HepG2 (cell line): ENCODE results near the gene SMPD3. TPM values are rescaled to one million over a fixed set of nuclear protein-coding genes. Genes with fewer than 3 reads are reported as not detected.

ENCODE experiments used
- FLYWCH1 ChIP-seq: sonication (generic); formaldehyde crosslinking; IDR thresholded peaks from 2 replicates; pipeline ENCODE4 v1.8.1; 2023; ENCODE audit warnings: mild to moderate bottlenecking, missing genetic modification reagents
- HNF4A ChIP-seq: sonication (generic); formaldehyde crosslinking; IDR thresholded peaks from 2 replicates; pipeline ENCODE4 v1.4.0; 2020; ENCODE audit warnings: missing genetic modification reagents
- HOXA5 ChIP-seq: sonication (generic); formaldehyde crosslinking; IDR thresholded peaks from 2 replicates; pipeline ENCODE4 v1.4.0; 2020; ENCODE audit warnings: missing genetic modification reagents
- PHB2 ChIP-seq: fragments of 450-650 bp; IDR thresholded peaks from 2 replicates; pipeline ENCODE4 v1.6.1; 2018; ENCODE audit not compliant: partially characterized antibody
- POLR2AphosphoS5 ChIP-seq: IDR thresholded peaks from 2 replicates; pipeline ENCODE4 v1.6.1; 2012; ENCODE audit warnings: low read depth, low read length
- SSRP1 ChIP-seq: IDR thresholded peaks from 2 replicates; pipeline ENCODE4 v1.6.1; 2016; ENCODE audit warnings: control low read depth
- WIZ ChIP-seq: sonication (generic); formaldehyde crosslinking; IDR thresholded peaks from 2 replicates; pipeline ENCODE4 v1.5.1; 2020; ENCODE audit warnings: mild to moderate bottlenecking, missing genetic modification reagents
- ZFP91 ChIP-seq: sonication (generic); formaldehyde crosslinking; IDR thresholded peaks from 2 replicates; pipeline ENCODE4 v1.9.0; 2022; ENCODE audit warnings: missing genetic modification reagents, mild to moderate bottlenecking, borderline replicate concordance
- ZNF446 ChIP-seq: sonication (generic); formaldehyde crosslinking; IDR thresholded peaks from 2 replicates; pipeline ENCODE4 v1.5.0; 2020; ENCODE audit warnings: mild to moderate bottlenecking, missing genetic modification reagents
- ZNF512 ChIP-seq: sonication (generic); formaldehyde crosslinking; IDR thresholded peaks from 2 replicates; pipeline ENCODE4 v1.4.0; 2020; ENCODE audit warnings: mild to moderate bottlenecking, missing genetic modification reagents
- ZNF550 ChIP-seq: sonication (generic); formaldehyde crosslinking; IDR thresholded peaks from 2 replicates; pipeline ENCODE4 v1.4.0; 2020; ENCODE audit warnings: mild to moderate bottlenecking, missing genetic modification reagents, borderline replicate concordance
- ZNF672 ChIP-seq: sonication (generic); formaldehyde crosslinking; IDR thresholded peaks from 2 replicates; pipeline ENCODE4 v1.8.1; 2022; ENCODE audit warnings: missing genetic modification reagents
- ZSCAN5A ChIP-seq: sonication (generic); formaldehyde crosslinking; IDR thresholded peaks from 2 replicates; pipeline ENCODE4 v1.8.0; 2022; ENCODE audit warnings: mild to moderate bottlenecking, missing genetic modification reagents, borderline replicate concordance
- polyA plus RNA-seq, 8 experiments: library from polyadenylated mRNA; depleted of rRNA in 3 of 8; stranded (reverse) in 7 of 8; unstranded in 1 of 8; fragments of >200 nt; fragmentation: Illumina TruSeq in 4 of 8; extraction: Trizol in 4 of 8; gene quantifications; 2 replicates each; pipeline versions ENCODE4 v1.2.1 to v1.2.3, GENCODE V29; 2011 to 2016; ENCODE audit warnings: low read depth in 4 of 8, missing spikeins in 1 of 8, mixed read lengths in 1 of 8; ENCODE audit not compliant: insufficient read depth in 1 of 8
- total RNA-seq, 5 experiments: library from RNA; depleted of rRNA; stranded (reverse); fragments of >200 nt; fragmentation: Illumina TruSeq; extraction: Trizol; gene quantifications; 2 replicates each; pipeline ENCODE4 v1.2.3, GENCODE V29; 2016; ENCODE audit warnings: low read depth in 1 of 5
- TF ChIP-seq, protein P1 (sequence below): sonication (generic); formaldehyde crosslinking; IDR thresholded peaks from 2 replicates; pipeline ENCODE4 v1.5.1; 2020; ENCODE audit warnings: mild to moderate bottlenecking, missing genetic modification reagents, borderline replicate concordance
- TF ChIP-seq, protein P2 (sequence below): sonication (generic); formaldehyde crosslinking; IDR thresholded peaks from 2 replicates; pipeline ENCODE4 v1.8.1; 2023; ENCODE audit warnings: missing genetic modification reagents, inconsistent platforms, borderline replicate concordance
- TF ChIP-seq, protein P3 (sequence below): sonication (generic); formaldehyde crosslinking; IDR thresholded peaks from 2 replicates; pipeline ENCODE4 v1.5.1; 2020; ENCODE audit warnings: missing genetic modification reagents, mild to moderate bottlenecking, borderline replicate concordance
- TF ChIP-seq, protein P4 (sequence below): IDR thresholded peaks from 2 replicates; pipeline ENCODE4 v1.6.1; 2016; ENCODE audit warnings: mild to moderate bottlenecking

SMPD3 gene
- total and polyA plus RNA-seq, 2 of the 13 experiments (the other 11 are each of a cell fraction or from before 2014, with no cell fraction given): 0.07 to 0.32 TPM

- TF ChIP-seq ZNF550 (CRISPR knock-in tag) (no peak), ZSCAN5A (CRISPR knock-in tag) (no peak), ZFP91 (CRISPR knock-in tag) (no peak; the same call in 1 of the 2 replicates), HNF4A (CRISPR knock-in tag) (peak; percentile 64), ZNF446 (CRISPR knock-in tag) (no peak), PHB2 (no peak), WIZ (no peak), ZNF512 (CRISPR knock-in tag) (no peak), SSRP1 (CRISPR knock-in tag) (no peak), HOXA5 (CRISPR knock-in tag) (no peak), POLR2AphosphoS5 (no peak), ZNF672 (CRISPR knock-in tag) (no peak), FLYWCH1 (CRISPR knock-in tag) (no peak)
- TF ChIP-seq, protein P1, sequence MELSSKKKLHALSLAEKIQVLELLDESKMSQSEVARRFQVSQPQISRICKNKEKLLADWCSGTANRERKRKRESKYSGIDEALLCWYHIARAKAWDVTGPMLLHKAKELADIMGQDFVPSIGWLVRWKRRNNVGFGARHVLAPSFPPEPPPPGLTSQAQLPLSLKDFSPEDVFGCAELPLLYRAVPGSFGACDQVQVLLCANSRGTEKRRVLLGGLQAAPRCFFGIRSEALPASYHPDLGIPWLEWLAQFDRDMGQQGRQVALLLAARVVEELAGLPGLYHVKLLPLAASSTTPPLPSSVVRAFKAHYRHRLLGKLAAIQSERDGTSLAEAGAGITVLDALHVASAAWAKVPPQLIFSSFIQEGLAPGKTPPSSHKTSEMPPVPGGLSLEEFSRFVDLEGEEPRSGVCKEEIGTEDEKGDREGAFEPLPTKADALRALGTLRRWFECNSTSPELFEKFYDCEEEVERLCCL (CRISPR knock-in tag): no peak
- TF ChIP-seq, protein P2, sequence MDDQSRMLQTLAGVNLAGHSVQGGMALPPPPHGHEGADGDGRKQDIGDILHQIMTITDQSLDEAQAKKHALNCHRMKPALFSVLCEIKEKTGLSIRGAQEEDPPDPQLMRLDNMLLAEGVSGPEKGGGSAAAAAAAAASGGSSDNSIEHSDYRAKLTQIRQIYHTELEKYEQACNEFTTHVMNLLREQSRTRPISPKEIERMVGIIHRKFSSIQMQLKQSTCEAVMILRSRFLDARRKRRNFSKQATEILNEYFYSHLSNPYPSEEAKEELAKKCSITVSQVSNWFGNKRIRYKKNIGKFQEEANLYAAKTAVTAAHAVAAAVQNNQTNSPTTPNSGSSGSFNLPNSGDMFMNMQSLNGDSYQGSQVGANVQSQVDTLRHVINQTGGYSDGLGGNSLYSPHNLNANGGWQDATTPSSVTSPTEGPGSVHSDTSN (CRISPR knock-in tag): no peak
- TF ChIP-seq, protein P3, sequence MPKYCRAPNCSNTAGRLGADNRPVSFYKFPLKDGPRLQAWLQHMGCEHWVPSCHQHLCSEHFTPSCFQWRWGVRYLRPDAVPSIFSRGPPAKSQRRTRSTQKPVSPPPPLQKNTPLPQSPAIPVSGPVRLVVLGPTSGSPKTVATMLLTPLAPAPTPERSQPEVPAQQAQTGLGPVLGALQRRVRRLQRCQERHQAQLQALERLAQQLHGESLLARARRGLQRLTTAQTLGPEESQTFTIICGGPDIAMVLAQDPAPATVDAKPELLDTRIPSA (CRISPR knock-in tag): no peak
- TF ChIP-seq, protein P4, sequence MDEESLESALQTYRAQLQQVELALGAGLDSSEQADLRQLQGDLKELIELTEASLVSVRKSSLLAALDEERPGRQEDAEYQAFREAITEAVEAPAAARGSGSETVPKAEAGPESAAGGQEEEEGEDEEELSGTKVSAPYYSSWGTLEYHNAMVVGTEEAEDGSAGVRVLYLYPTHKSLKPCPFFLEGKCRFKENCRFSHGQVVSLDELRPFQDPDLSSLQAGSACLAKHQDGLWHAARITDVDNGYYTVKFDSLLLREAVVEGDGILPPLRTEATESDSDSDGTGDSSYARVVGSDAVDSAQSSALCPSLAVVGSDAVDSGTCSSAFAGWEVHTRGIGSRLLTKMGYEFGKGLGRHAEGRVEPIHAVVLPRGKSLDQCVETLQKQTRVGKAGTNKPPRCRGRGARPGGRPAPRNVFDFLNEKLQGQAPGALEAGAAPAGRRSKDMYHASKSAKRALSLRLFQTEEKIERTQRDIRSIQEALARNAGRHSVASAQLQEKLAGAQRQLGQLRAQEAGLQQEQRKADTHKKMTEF (CRISPR knock-in tag): no peak
Observed at GRCh38 chr16:68363658-68364521, 84.4 kb downstream of the SMPD3 start (continued).
